GM20431 (cell line): Measurements from ENCODE around the gene OR2T10.
"Not testable (repeated sequence)": the region's sequence is repeated elsewhere in the genome, so short reads cannot be mapped to it uniquely, and the experiment has no call there.

Experiments used
- in situ Hi-C: fragments of 300-500 bp; cut with MseI, MboI; formaldehyde crosslinking; loops from one replicate; pipeline ENCODE4 v1.15.0; 2020; ENCODE audit warnings: low sequenced_read_pairs; ENCODE audit not compliant: unreplicated experiment

The OR2T10 gene

GRCh38 chr1:248599396-248599795, 1.9 kb upstream of the OR2T10 start:
- in situ Hi-C loops = no loop called here

- in situ Hi-C loops = no loop called here
Observed at GRCh38 chr1:248596615-248597014, 885 bp downstream of the OR2T10 start.

GRCh38 chr1:248593226-248593625, 4.3 kb downstream of the OR2T10 start:
- in situ Hi-C loops = no loop called here

- in situ Hi-C loops = no loop called here
Observed at GRCh38 chr1:248592655-248593054, 4.8 kb downstream of the OR2T10 start.

GRCh38 chr1:248590055-248590454, 7.4 kb downstream of the OR2T10 start:
- in situ Hi-C loops = no loop called here

GRCh38 chr1:248589334-248589733, 8.2 kb downstream of the OR2T10 start:
- in situ Hi-C loops = no loop called here

- in situ Hi-C loops = no loop called here
Observed at GRCh38 chr1:248585266-248585665, 12.2 kb downstream of the OR2T10 start.

GRCh38 chr1:248576260-248576980, 21.1 kb downstream of the OR2T10 start:
- in situ Hi-C loops = no loop called here

GRCh38 chr1:248574657-248575056, 22.8 kb downstream of the OR2T10 start, which contains the start of gene OR2T34:
TSS of gene OR2T34 (minus strand) at chr1:248574757. CDS start at chr1:248574757, 0 bp downstream.
- in situ Hi-C loops = not testable (repeated sequence)

GRCh38 chr1:248573856-248574255, 23.6 kb downstream of the OR2T10 start:
- in situ Hi-C loops = not testable (repeated sequence)

- in situ Hi-C loops = not testable (repeated sequence)
Observed at GRCh38 chr1:248572049-248572448, 25.5 kb downstream of the OR2T10 start.

GRCh38 chr1:248570811-248571210, 26.7 kb downstream of the OR2T10 start:
- in situ Hi-C loops = not testable (repeated sequence)

- in situ Hi-C loops = not testable (repeated sequence)
Observed at GRCh38 chr1:248569049-248569448, 28.5 kb downstream of the OR2T10 start.

GRCh38 chr1:248565530-248566373, 31.7 kb downstream of the OR2T10 start:
- in situ Hi-C loops = not testable (repeated sequence)

GRCh38 chr1:248562672-248563071, 34.8 kb downstream of the OR2T10 start, which contains the start of gene OR2T29:
TSS of gene OR2T29 (minus strand) at chr1:248562772. CDS start at chr1:248559491, 3,281 bp downstream.
- in situ Hi-C loops = not testable (repeated sequence)

GRCh38 chr1:248551027-248551426, 46.5 kb downstream of the OR2T10 start:
- in situ Hi-C loops = not testable (repeated sequence)

- in situ Hi-C loops = not testable (repeated sequence)
Observed at GRCh38 chr1:248547383-248547782, 50.1 kb downstream of the OR2T10 start.
